H1 (cell line): ENCODE measurements around the gene CTTNBP2. TPM values are rescaled to one million over a fixed set of nuclear protein-coding genes. Genes with fewer than 3 reads are reported as not detected.

ENCODE experiments used
- CTCF ChIA-PET: fragments of 300-600 bp; sonication (Branson Sonifier 250); formaldehyde crosslinking; loops from one replicate; lab custom pipeline; 2021; ENCODE audit not compliant: partially characterized antibody; lab: Charles Lee
- POLR2A ChIA-PET: fragments of 300-600 bp; sonication (Branson Sonifier 250); formaldehyde crosslinking; loops from one replicate; lab custom pipeline; 2021; ENCODE audit warnings: inconsistent platforms; ENCODE audit not compliant: partially characterized antibody; lab: Charles Lee
- DNase-seq, 2 experiments: peaks; one replicate each; pipeline versions ENCODE4 v3.0.0 to v3.0.0-alpha.2; 2010 to 2022; ENCODE audit warnings: low spot score in 2 of 2, low read depth in 1 of 2, mixed read lengths in 1 of 2
- FAIRE-seq: peaks from 2 replicates; lab custom pipeline; 2011; peaks lifted over from hg19 to GRCh38; lab: Jason Lieb, UNC
- H2AFZ ChIP-seq: 2 replicates; pipeline ENCODE4 v1.8.1; 2012; ENCODE audit warnings: low read length, inconsistent platforms
- H2AK5ac ChIP-seq: 2 replicates; pipeline ENCODE4 v1.6.1; 2013; ENCODE audit warnings: low read depth, low read length
- H2BK120ac ChIP-seq: replicated peaks from 2 replicates; pipeline ENCODE3; 2013; ENCODE audit warnings: low read depth, low read length, inconsistent platforms
- H2BK12ac ChIP-seq: 2 replicates; pipeline ENCODE4 v1.6.1; 2013; ENCODE audit warnings: low read depth, low read length
- H2BK15ac ChIP-seq: 2 replicates; pipeline ENCODE4 v1.6.1; 2013; ENCODE audit warnings: low read length
- H2BK20ac ChIP-seq: 2 replicates; pipeline ENCODE4 v1.6.1; 2013; ENCODE audit warnings: low read length
- H2BK5ac ChIP-seq: 2 replicates; pipeline ENCODE4 v1.6.1; 2013; ENCODE audit warnings: low read depth, low read length
- H3K14ac ChIP-seq: 2 replicates; pipeline ENCODE4 v1.6.1; 2013; ENCODE audit warnings: inconsistent platforms; ENCODE audit not compliant: insufficient read length
- H3K18ac ChIP-seq: 2 replicates; pipeline ENCODE4 v1.6.1; 2013; ENCODE audit warnings: low read length; ENCODE audit errors: extremely low read depth
- H3K23ac ChIP-seq: 2 replicates; pipeline ENCODE4 v1.6.1; 2013; ENCODE audit warnings: inconsistent platforms; ENCODE audit not compliant: insufficient read length
- H3K23me2 ChIP-seq: 2 replicates; pipeline ENCODE4 v1.6.1; 2013; ENCODE audit warnings: low read depth, low read length
- H3K27ac ChIP-seq: 2 replicates; pipeline ENCODE4 v1.6.1; 2011; ENCODE audit warnings: low read depth, low read length, inconsistent platforms
- H3K27me3 ChIP-seq, 4 experiments: replicated peaks in 1 of 4; 1 replicate in 1 of 4; 2 replicates in 3 of 4; pipeline versions ENCODE4 v1.6.1 to v1.8.1; 2011 to 2013; ENCODE audit warnings: low read length in 3 of 4, mild to moderate bottlenecking in 3 of 4, inconsistent platforms in 2 of 4, mixed read lengths in 2 of 4, moderate library complexity in 1 of 4; ENCODE audit not compliant: control insufficient read depth in 3 of 4, insufficient read depth in 3 of 4; ENCODE audit errors: extremely low read depth in 1 of 4
- H3K36me3 ChIP-seq, 4 experiments: 2 replicates each; pipeline versions ENCODE4 v1.6.1 to v1.8.1; 2011 to 2013; ENCODE audit warnings: mild to moderate bottlenecking in 4 of 4, low read length in 3 of 4, moderate library complexity in 2 of 4, control low read depth in 1 of 4, inconsistent platforms in 1 of 4; ENCODE audit not compliant: insufficient read depth in 4 of 4, control insufficient read depth in 2 of 4
- H3K4ac ChIP-seq: replicated peaks from 2 replicates; pipeline ENCODE3; 2013; ENCODE audit warnings: low read length, low read depth, mixed read lengths, inconsistent platforms; ENCODE audit not compliant: insufficient read length
- H3K4me1 ChIP-seq, 4 experiments: replicated peaks in 1 of 4; 1 replicate in 1 of 4; 2 replicates in 3 of 4; pipeline versions ENCODE4 v1.6.1 to v1.8.1; 2011 to 2013; ENCODE audit warnings: low read length in 3 of 4, inconsistent platforms in 2 of 4, mixed read lengths in 1 of 4; ENCODE audit not compliant: insufficient read depth in 4 of 4, control insufficient read depth in 3 of 4
- H3K4me2 ChIP-seq, 2 experiments: 2 replicates each; pipeline versions ENCODE4 v1.6.1 to v1.8.1; 2011 to 2013; ENCODE audit warnings: low read depth in 2 of 2, low read length in 2 of 2, control low read depth in 1 of 2, inconsistent platforms in 1 of 2, mild to moderate bottlenecking in 1 of 2; ENCODE audit not compliant: insufficient read depth in 1 of 2
- H3K4me3 ChIP-seq, 4 experiments: fragments of 200-600, 300-600 bp in 1 of 4; sonication (generic), shearing (Covaris generic), sonication (Bioruptor Twin) in 1 of 4; 2 replicates each; pipeline versions ENCODE4 v1.5.1 to v1.8.1; 2011 to 2016; ENCODE audit warnings: low read length in 4 of 4, low read depth in 3 of 4, control low read depth in 2 of 4, inconsistent platforms in 2 of 4, mild to moderate bottlenecking in 2 of 4, mixed read lengths in 1 of 4, moderate library complexity in 1 of 4; ENCODE audit not compliant: insufficient read depth in 2 of 4; ENCODE audit errors: extremely low read depth in 1 of 4
- H3K56ac ChIP-seq: replicated peaks from 2 replicates; pipeline ENCODE3; 2013; ENCODE audit warnings: low read depth, mild to moderate bottlenecking, mixed read lengths, low read length, inconsistent platforms; ENCODE audit not compliant: insufficient read length
- H3K79me1 ChIP-seq: 2 replicates; pipeline ENCODE4 v1.6.1; 2013; ENCODE audit warnings: low read depth, low read length, control low read depth
- H3K79me2 ChIP-seq, 2 experiments: 2 replicates each; pipeline versions ENCODE4 v1.6.1 to v1.8.1; 2012 to 2013; ENCODE audit warnings: low read length in 2 of 2, mild to moderate bottlenecking in 2 of 2, inconsistent platforms in 1 of 2; ENCODE audit not compliant: insufficient read depth in 2 of 2, control insufficient read depth in 1 of 2
- H3K9ac ChIP-seq, 4 experiments: replicated peaks in 1 of 4; 1 replicate in 1 of 4; 2 replicates in 3 of 4; pipeline versions ENCODE4 v1.6.1 to v1.8.1; 2011 to 2013; ENCODE audit warnings: low read depth in 3 of 4, low read length in 3 of 4, control low read depth in 2 of 4, mild to moderate bottlenecking in 2 of 4, moderate library complexity in 2 of 4, inconsistent platforms in 1 of 4; ENCODE audit errors: extremely low read depth in 1 of 4
- H3K9me3 ChIP-seq, 2 experiments: 2 replicates each; pipeline versions ENCODE4 v1.6.1 to v1.8.1; 2012 to 2013; ENCODE audit warnings: mild to moderate bottlenecking in 2 of 2, moderate library complexity in 2 of 2, control low read depth in 1 of 2, inconsistent platforms in 1 of 2, low read depth in 1 of 2, low read length in 1 of 2, mixed read lengths in 1 of 2; ENCODE audit not compliant: insufficient read depth in 2 of 2
- H4K20me1 ChIP-seq, 2 experiments: replicated peaks in 1 of 2; 2 replicates each; pipeline versions ENCODE3 to v1.8.1; 2011 to 2013; ENCODE audit warnings: inconsistent platforms in 2 of 2, low read length in 2 of 2, mild to moderate bottlenecking in 1 of 2; ENCODE audit not compliant: insufficient read depth in 2 of 2, control insufficient read depth in 1 of 2
- H4K5ac ChIP-seq: 2 replicates; pipeline ENCODE4 v1.6.1; 2013; ENCODE audit warnings: low read length, low read depth, mixed read lengths, inconsistent platforms; ENCODE audit not compliant: insufficient read length
- H4K8ac ChIP-seq: 2 replicates; pipeline ENCODE4 v1.8.0; 2013; ENCODE audit warnings: mild to moderate bottlenecking, moderate library complexity, low read length, inconsistent platforms; ENCODE audit not compliant: insufficient read depth; ENCODE audit errors: extremely low read depth
- H4K91ac ChIP-seq: replicated peaks from 2 replicates; pipeline ENCODE3; 2013; ENCODE audit warnings: low read length, mixed read lengths, inconsistent platforms; ENCODE audit not compliant: insufficient read length
- ATF3 ChIP-seq: IDR thresholded peaks from 2 replicates; pipeline ENCODE4 v1.6.1; 2011; ENCODE audit warnings: low read depth, mild to moderate bottlenecking, low read length; ENCODE audit not compliant: insufficient read depth
- CTCF ChIP-seq, 3 experiments: IDR thresholded peaks; 1 replicate in 2 of 3; 2 replicates in 1 of 3; pipeline versions ENCODE4 v1.5.1 to v1.6.1; 2011; ENCODE audit warnings: low read length in 3 of 3, mild to moderate bottlenecking in 3 of 3, inconsistent platforms in 2 of 3, low read depth in 1 of 3, moderate library complexity in 1 of 3; ENCODE audit not compliant: insufficient read depth in 1 of 3; ENCODE audit errors: control extremely low read depth in 1 of 3
- EP300 ChIP-seq, 2 experiments: IDR thresholded peaks; 1 replicate in 1 of 2; 2 replicates in 1 of 2; pipeline ENCODE4 v1.6.1; 2011 to 2012; ENCODE audit warnings: low read depth in 2 of 2, low read length in 2 of 2, mild to moderate bottlenecking in 2 of 2, borderline replicate concordance in 1 of 2, inconsistent platforms in 1 of 2, moderate library complexity in 1 of 2
- EZH2 ChIP-seq: fragments of 200-600 bp; sonication (generic); IDR thresholded peaks from 2 replicates; pipeline ENCODE4 v1.7.1; 2012; ENCODE audit warnings: low read depth, mild to moderate bottlenecking, moderate library complexity, low read length, inconsistent platforms; ENCODE audit not compliant: severe bottlenecking
- HDAC6 ChIP-seq: IDR thresholded peaks from one replicate; pipeline ENCODE4 v1.7.1; 2012; ENCODE audit warnings: low read depth, mild to moderate bottlenecking, inconsistent platforms, low read length, moderate library complexity
- KDM5A ChIP-seq: fragments of 200-600 bp; IDR thresholded peaks from 2 replicates; pipeline ENCODE4 v1.7.1; 2012; ENCODE audit warnings: mild to moderate bottlenecking, low read length, inconsistent platforms, mixed read lengths
- POLR2AphosphoS5 ChIP-seq: IDR thresholded peaks from 2 replicates; pipeline ENCODE4 v1.6.1; 2011; ENCODE audit warnings: low read depth, low read length
- RFX5 ChIP-seq: IDR thresholded peaks from 2 replicates; pipeline ENCODE4 v1.6.1; 2011; ENCODE audit warnings: low read depth, low read length, improper control_type of control experiment, borderline replicate concordance
- SAP30 ChIP-seq: fragments of 300-600 bp; sonication (generic); IDR thresholded peaks from 2 replicates; pipeline ENCODE4 v1.7.1; 2012; ENCODE audit warnings: low read length, moderate library complexity, mild to moderate bottlenecking, inconsistent platforms; ENCODE audit not compliant: insufficient read depth, insufficient replicate concordance
- SP2 ChIP-seq: IDR thresholded peaks from 2 replicates; pipeline ENCODE4 v1.6.1; 2012; ENCODE audit warnings: mild to moderate bottlenecking, low read length, inconsistent platforms
- TEAD4 ChIP-seq: IDR thresholded peaks from 2 replicates; pipeline ENCODE4 v1.6.1; 2012; ENCODE audit warnings: low read depth, low read length, inconsistent platforms, mixed read lengths
- WGBS, 2 experiments: shearing (Covaris generic) in 1 of 2; methylation state at CpG; one replicate each; pipeline versions ENCODE4 v1.1.6 to v1.1.7; 2013 to 2015; ENCODE audit warnings: low lambda C conversion rate in 2 of 2, mixed read lengths in 2 of 2, inconsistent platforms in 1 of 2, low coverage in 1 of 2, missing lambda C conversion rate in 1 of 2; ENCODE audit not compliant: insufficient replicate concordance in 2 of 2, insufficient coverage in 1 of 2, insufficient read length in 1 of 2; ENCODE audit errors: extremely low coverage in 1 of 2, missing lambda C conversion rate in 1 of 2; 5-methylcytosine and 5-hydroxymethylcytosine counted together
- polyA plus RNA-seq, 7 experiments: library from polyadenylated mRNA; depleted of rRNA in 3 of 7; stranded (reverse) in 5 of 7; unstranded in 2 of 7; fragments of >200 nt in 5 of 7; fragments of 200-250 nt in 2 of 7; gene quantifications; 1 replicate in 5 of 7; 2 replicates in 1 of 7; 4 replicates in 1 of 7; pipeline versions ENCODE4 v1.2.1 to v1.2.3, GENCODE V29; 2011 to 2013; ENCODE audit warnings: missing spikeins in 2 of 7, mixed read lengths in 2 of 7
- total RNA-seq: library from RNA; stranded (reverse); fragmentation: NEBNext Ultra II Directional; extraction: Animal tissue kit (Norgen Biotek cat#: 25700); gene quantifications from 2 replicates; pipeline ENCODE4 v1.2.1, GENCODE V29; 2021

CTTNBP2 gene
- total and polyA plus RNA-seq, 2 of the 8 experiments (the other 6 are each of a cell fraction or from before 2014, with no cell fraction given): 15.3 to 35.1 TPM

GRCh38 chr7:117916309-117916708, 43.1 kb upstream of the CTTNBP2 start:
- Histone ChIP-seq H2BK5ac (no peak overlapping the region), H2AFZ (no peak overlapping the region), H3K18ac (no peak overlapping the region), H2AK5ac (no peak overlapping the region), H3K9ac (no peak overlapping the region), H3K14ac (no peak overlapping the region), H2BK12ac (no peak overlapping the region), H3K36me3 (no peaks in the 10 kb centered on the region), H2BK20ac (no peak overlapping the region), H3K27ac (no peak overlapping the region), H3K4ac (no peak overlapping the region), H4K8ac (no peak overlapping the region), H4K5ac (no peak overlapping the region), H3K23ac (no peak overlapping the region), H3K79me1 (no peaks in the 10 kb centered on the region), H3K79me2 (no peaks in the 10 kb centered on the region), H2BK120ac (no peak overlapping the region), H3K4me1 (no peaks in the 10 kb centered on the region), H3K4me2 (no peak overlapping the region), H4K91ac (no peak overlapping the region), H3K27me3 (no peaks in the 10 kb centered on the region), H3K56ac (no peak overlapping the region), H3K9me3 (no peaks in the 10 kb centered on the region), H3K4me3 (no peak overlapping the region), H2BK15ac (no peak overlapping the region), H4K20me1 (no peaks in the 10 kb centered on the region), H3K23me2 (no peaks in the 10 kb centered on the region)
- ChIA-PET CTCF (no interaction called here), POLR2A (no interaction called here)
- WGBS, 2 experiments: 83% methylated on average over 2 of the region's 2 CpGs; no CpG with 5 or more reads in 1 of the 2 experiments
- DNase-seq (no peak), FAIRE-seq (no peak)
- TF ChIP-seq ATF3 (no peak), KDM5A (no peak), EZH2 (no peak), SAP30 (no peak), EP300 (IDR thresholded peaks at IDR 0.05; ENCODE audit: borderline replicate concordance in 1 of 2, low read depth in 2 of 2, low read length in 2 of 2) (no peak), POLR2AphosphoS5 (no peak), RFX5 (no peak), HDAC6 (no peak), CTCF (IDR thresholded peaks at IDR 0.05; ENCODE audit: control extremely low read depth in 1 of 3, insufficient read depth in 1 of 3, low read depth in 1 of 3, low read length in 3 of 3) (no peak), SP2 (no peak), TEAD4 (no peak)
